Medulla oblongata (tissue), 1 donor: Measurements from ENCODE around the gene BCAS4.

Experiments
- DNase-seq: peaks from one replicate; pipeline ENCODE4 v3.0.0-alpha.2; 2015; ENCODE audit errors: extremely low spot score

Gene BCAS4

DNA sequence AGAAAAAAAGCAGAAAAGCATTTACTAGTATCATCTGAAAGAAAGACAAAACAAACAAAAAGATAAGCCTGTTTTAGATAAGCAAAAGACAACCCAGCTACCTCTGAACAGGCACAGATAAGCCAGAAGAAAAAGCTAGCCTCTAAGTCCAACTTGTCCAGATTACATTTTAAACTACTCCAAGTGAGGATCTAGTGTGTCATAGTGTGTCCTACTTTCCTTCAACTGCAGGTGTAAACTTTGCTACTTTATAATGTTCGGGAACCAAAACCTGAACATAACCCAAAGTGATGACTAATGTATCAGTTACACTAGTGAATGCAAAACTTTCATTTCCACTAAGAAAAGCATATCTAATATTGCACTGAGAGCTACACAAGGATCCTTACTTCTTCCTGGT, 116.9 kb downstream of the BCAS4 start:
- DNase-seq, result no peak

DNA sequence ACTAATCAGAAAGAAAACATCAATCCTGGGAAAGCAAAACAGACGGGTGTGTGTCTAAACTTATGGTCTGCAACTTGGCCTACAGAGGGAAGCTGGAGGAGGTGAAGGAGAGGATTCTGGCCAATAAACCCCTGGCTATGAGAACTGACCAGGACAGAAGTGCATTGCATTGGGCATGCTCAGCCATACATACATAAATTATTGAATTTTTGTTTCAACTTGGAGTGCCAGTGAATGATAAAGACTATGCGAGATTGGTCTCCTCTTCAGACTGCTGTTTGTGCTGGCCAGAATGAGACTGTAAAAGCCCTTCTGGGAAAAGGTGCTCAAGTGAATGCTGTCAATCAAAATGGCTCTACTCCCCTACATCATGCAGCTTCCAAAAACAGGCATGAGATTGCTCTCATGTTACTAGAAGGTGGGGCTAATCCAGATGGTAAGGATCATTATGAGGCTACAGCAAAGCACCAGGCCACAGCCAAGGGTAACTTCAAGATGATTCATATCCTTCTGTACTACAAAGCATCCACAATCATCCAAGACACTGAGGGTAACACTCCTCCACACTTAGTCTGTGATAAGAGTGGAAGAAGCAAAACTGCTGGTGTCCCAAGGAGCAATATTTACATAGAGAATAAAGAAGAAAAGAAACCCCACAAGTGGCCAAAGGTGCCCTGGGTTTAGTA, 119.0 kb downstream of the BCAS4 start:
- no peak for DNase-seq

DNA sequence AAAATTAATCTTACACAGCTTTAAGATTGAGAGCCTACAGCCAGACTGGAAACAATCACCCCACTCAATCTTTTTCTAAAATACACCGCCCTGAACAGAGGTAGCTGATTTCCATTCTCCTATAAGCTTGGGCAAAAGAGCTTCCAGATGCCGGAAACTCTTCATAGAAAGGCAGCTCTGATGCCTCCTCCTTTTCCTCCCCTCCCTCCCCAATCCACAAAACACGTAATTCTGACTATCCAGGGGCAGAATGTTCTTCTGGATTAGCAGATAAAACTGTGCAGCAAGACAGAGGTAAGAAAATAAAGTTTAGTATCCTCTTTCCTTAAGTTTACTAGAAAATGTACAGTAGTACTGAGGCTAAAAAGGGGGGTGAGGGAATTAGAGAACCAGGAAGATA, 120.6 kb downstream of the BCAS4 start:
- no peak for DNase-seq

DNA sequence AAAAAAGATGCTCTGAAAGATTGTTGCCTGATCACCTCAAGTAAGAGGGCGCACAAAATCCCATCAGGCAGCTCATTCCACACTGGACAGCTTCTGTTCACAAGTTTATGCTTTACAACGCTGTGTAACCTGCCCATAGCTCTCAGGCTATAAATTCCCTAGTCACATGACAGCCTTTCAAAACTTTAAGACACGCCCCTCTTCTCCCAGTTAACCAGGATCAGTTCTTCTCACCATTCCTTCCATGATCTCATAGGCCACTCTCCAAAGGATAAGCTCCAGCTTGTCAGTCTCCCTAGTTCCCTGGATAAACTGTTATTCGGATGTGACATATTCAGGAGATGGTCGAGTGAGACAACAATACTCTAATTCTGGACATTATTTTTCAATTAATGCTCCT, 121.4 kb downstream of the BCAS4 start:
- no peak for DNase-seq

DNA sequence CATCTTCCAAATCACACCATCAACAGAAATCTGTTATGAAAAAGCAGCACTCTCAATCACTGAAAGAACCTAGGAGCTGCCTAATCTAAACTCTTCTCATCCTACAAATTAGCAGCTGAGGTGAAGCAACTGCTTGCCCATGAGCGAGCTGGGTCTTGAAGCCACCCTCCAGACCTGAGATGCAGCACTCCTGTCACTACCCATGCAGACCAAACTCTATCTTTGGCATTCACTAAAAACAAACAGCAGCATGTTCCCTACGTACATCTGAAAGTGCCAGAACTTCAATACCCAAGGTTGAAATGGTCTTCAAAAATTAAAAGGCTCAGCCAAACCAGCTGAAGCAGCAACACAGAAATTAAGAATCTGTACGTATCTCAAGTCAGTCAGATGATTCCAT, 122.1 kb downstream of the BCAS4 start:
- DNase-seq, result no peak

DNA sequence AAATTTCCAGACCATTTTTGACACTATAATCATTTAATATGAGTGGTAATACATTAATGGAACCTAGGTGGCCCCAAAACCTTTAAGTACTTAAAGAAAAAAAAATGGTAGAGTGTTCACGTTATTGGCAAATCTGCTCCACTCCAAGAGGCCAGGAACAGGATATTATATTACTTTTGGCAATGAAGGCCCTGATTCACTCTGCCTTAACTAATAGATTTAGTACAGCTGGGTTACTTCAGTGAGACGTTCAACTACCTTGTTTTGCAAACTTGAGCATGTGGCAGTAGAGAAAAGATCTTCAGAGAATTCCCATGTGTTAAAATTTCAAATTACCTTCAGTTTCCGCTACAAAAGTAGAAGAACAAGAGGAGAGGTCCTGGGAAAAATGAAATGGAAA, 123.5 kb downstream of the BCAS4 start:
- DNase-seq, result no peak

DNA sequence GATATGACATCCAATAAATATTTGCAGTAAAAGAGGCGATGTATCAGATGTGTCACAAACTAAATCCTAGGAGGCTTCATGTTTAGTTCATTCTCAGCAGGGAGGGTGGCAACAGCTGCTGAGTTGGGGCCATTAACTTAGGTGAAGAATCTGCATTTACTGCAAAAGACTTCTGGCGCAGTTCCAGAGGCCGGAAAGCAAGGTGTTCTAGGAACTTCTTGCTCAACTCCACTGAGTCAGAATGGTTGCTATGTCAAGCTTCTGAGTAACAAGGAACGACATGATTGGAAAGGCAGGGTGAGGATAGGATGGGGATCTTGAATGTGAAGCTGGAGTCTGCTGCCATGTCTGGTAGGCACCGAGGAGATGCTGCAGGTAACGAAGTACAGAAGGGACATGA, 124.7 kb downstream of the BCAS4 start:
- DNase-seq, result no peak

DNA sequence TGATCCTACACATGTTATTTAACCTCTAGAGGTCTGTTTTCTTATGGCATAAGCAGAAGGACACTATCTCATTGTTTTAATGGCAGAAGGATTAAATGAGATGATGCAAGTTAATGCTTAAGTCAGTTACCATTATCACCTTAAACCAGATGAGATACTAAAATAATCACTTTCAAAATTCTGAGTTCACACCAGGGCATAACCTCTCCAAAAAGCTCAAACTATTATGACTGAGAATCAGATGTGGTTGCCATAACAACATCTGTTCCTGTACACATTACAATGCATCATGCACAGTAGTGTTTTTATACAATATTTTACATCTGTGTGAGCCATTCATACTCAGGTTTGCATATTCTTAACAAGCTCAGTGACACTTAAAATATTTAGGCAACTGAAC, 126.1 kb downstream of the BCAS4 start:
- no peak for DNase-seq

DNA sequence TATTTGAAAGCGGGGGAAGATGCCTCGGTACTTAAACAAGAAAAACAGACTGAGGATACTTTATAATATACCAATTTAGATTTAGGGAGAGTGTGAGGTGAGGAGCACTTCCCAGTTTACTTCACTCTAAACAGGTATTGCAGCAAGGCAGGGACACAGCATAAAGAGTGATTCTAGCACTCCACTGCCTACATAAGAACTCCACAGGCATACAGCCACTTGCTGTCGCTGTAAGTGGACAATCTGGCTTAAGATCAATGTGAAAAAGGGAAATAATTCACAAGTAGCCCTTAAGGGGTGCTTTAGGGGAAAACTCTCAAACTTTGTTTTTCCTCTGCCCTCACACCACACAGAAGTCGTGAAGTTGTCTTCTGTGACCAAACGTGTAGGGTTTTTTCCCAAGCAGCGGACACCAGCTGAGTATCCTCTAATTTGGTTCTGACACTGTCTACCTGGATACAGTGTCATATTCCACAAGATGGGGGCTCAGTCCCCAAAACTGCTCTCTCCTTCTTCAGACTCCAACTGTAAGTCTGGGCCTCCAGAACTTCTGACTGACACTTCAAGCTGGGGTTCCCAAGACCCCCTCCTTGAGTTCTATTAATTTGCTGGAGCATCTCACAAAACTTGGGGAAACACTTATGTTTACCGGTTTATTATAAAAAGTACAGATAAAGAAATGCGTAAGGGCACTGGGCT, 127.1 kb downstream of the BCAS4 start:
- DNase-seq, result no peak

DNA sequence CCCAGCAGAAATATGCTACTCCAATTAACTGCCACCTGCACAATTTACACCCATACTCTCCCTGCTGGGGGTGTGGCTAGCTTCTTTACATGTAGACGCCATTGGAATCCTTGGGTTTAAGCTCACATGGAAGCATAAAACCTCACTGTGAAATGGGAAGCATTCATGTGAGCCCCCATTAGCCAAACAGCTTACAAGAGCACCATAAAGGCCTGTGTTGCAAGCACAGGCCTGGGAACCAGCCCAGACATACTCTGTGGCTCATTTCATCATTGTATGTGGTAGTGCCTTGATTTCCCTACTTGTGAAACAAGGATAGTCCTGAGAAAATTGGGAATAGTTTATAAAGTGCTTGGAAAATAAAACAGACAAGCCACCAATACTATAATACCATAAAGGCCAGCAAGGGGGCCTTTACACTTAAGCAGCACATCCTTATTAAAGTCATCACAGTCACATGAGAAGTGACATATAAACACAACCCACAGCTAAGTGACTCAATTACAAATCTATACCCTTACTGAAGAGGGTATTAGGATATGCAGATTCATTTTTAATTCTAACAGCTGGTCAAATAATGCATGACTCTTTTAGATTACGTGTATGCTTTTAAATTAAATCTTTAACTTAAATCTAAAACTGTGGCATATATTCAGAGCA, 129.5 kb downstream of the BCAS4 start:
- no peak for DNase-seq

DNA sequence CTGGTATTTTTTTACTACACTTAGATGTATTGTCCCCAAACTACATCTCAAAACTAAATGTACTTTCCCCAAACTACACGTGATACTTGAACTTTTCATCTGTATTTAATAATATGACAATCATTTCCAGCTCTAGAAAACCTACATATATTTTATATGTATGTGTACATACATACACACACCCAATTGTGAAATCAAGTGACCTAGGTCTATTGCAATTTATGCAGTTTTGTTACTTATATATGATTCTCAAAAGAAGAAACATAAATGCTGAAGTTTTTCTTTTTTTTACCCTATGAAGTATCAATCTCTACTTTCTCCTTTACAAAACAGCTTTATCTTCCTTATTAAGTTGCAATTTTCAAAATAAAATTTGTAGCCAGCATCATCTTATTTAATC, 131.7 kb downstream of the BCAS4 start:
- DNase-seq, result no peak
